Measurements from ENCODE around the gene PDZK1IP1. TPM values are rescaled to one million over a fixed set of nuclear protein-coding genes. Genes with fewer than 3 reads are reported as not detected.

PDZK1IP1 gene
- polyA plus RNA-seq, 1 donor from 2014 or later = not detected

DNA sequence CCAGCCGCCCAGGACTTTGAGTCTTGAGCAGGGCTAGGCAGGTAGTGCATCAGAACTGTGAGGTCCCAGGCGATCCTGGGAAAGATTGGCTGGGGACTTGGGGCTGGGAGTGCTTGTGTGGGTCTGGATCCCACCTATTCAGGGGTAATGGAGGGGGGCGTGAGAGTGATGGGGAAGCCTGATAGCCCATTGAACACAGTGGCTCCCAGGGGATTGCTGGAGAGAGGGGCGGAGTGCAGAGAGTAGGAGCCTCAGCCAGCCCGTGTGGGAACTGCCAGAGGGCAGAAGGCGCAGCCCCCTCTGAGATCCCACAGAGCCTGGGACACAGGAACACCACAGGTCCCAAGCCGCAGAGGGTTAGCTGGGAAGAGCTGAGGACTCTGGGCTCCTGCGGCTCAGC lies 19.3 kb upstream of the PDZK1IP1 start:
- no peaks in the 10 kb centered on the region for H3F3A ChIP-seq (ENCODE audit: insufficient read depth, low read length, poor library complexity, severe bottlenecking)
- no peak overlapping the region for H2AFZ ChIP-seq (ENCODE audit: low read depth, low read length)
- H3K4me2 ChIP-seq (ENCODE audit: low read length) = no peak overlapping the region
- H3K4me3 ChIP-seq (ENCODE audit: low read length) = no peak overlapping the region
- no peak overlapping the region for H3K27ac ChIP-seq (ENCODE audit: low read length)
- H3K79me2 ChIP-seq (replicated peaks; ENCODE audit: insufficient read depth, low read length) = no peaks in the 10 kb centered on the region
- H3K9me3 ChIP-seq (ENCODE audit: low read length) = no peaks in the 10 kb centered on the region
- no peak overlapping the region for H3K9ac ChIP-seq (ENCODE audit: low read length)
- no peaks in the 10 kb centered on the region for H4K20me1 ChIP-seq (ENCODE audit: insufficient read depth)
- TF ChIP-seq EP300 (conservative IDR thresholded peaks at IDR 0.05; ENCODE audit: poor library complexity, severe bottlenecking) = no peak
- TF ChIP-seq RAD21 (conservative IDR thresholded peaks at IDR 0.05) = no peak
- TF ChIP-seq EZH2 (IDR thresholded peaks at IDR 0.05; ENCODE audit: borderline replicate concordance, insufficient read depth, low read length, poor library complexity, severe bottlenecking) = no peak
- no peak for TF ChIP-seq MXI1 (conservative IDR thresholded peaks at IDR 0.05; ENCODE audit: poor library complexity, severe bottlenecking)
- TF ChIP-seq, protein P1, sequence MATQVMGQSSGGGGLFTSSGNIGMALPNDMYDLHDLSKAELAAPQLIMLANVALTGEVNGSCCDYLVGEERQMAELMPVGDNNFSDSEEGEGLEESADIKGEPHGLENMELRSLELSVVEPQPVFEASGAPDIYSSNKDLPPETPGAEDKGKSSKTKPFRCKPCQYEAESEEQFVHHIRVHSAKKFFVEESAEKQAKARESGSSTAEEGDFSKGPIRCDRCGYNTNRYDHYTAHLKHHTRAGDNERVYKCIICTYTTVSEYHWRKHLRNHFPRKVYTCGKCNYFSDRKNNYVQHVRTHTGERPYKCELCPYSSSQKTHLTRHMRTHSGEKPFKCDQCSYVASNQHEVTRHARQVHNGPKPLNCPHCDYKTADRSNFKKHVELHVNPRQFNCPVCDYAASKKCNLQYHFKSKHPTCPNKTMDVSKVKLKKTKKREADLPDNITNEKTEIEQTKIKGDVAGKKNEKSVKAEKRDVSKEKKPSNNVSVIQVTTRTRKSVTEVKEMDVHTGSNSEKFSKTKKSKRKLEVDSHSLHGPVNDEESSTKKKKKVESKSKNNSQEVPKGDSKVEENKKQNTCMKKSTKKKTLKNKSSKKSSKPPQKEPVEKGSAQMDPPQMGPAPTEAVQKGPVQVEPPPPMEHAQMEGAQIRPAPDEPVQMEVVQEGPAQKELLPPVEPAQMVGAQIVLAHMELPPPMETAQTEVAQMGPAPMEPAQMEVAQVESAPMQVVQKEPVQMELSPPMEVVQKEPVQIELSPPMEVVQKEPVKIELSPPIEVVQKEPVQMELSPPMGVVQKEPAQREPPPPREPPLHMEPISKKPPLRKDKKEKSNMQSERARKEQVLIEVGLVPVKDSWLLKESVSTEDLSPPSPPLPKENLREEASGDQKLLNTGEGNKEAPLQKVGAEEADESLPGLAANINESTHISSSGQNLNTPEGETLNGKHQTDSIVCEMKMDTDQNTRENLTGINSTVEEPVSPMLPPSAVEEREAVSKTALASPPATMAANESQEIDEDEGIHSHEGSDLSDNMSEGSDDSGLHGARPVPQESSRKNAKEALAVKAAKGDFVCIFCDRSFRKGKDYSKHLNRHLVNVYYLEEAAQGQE (IDR thresholded peaks at IDR 0.05; ENCODE audit: borderline replicate concordance) = no peak
- TF ChIP-seq TAF1 (IDR thresholded peaks at IDR 0.05; ENCODE audit: low read depth) = no peak
- TF ChIP-seq POLR2AphosphoS5 (IDR thresholded peaks at IDR 0.05) = no peak
- no peak for TF ChIP-seq SMC3 (conservative IDR thresholded peaks at IDR 0.05; ENCODE audit: poor library complexity)
- TF ChIP-seq, protein P2, sequence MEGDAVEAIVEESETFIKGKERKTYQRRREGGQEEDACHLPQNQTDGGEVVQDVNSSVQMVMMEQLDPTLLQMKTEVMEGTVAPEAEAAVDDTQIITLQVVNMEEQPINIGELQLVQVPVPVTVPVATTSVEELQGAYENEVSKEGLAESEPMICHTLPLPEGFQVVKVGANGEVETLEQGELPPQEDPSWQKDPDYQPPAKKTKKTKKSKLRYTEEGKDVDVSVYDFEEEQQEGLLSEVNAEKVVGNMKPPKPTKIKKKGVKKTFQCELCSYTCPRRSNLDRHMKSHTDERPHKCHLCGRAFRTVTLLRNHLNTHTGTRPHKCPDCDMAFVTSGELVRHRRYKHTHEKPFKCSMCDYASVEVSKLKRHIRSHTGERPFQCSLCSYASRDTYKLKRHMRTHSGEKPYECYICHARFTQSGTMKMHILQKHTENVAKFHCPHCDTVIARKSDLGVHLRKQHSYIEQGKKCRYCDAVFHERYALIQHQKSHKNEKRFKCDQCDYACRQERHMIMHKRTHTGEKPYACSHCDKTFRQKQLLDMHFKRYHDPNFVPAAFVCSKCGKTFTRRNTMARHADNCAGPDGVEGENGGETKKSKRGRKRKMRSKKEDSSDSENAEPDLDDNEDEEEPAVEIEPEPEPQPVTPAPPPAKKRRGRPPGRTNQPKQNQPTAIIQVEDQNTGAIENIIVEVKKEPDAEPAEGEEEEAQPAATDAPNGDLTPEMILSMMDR (IDR thresholded peaks at IDR 0.05; ENCODE audit: poor library complexity, severe bottlenecking) = no peak
- H3K9me2 ChIP-seq (ENCODE audit: insufficient read depth, low read length) = no peaks in the 10 kb centered on the region
- no peaks in the 10 kb centered on the region for H3K36me3 ChIP-seq (ENCODE audit: insufficient read depth, low read length)
- no peaks in the 10 kb centered on the region for H3K27me3 ChIP-seq (ENCODE audit: insufficient read depth, low read depth, low read length)

DNA sequence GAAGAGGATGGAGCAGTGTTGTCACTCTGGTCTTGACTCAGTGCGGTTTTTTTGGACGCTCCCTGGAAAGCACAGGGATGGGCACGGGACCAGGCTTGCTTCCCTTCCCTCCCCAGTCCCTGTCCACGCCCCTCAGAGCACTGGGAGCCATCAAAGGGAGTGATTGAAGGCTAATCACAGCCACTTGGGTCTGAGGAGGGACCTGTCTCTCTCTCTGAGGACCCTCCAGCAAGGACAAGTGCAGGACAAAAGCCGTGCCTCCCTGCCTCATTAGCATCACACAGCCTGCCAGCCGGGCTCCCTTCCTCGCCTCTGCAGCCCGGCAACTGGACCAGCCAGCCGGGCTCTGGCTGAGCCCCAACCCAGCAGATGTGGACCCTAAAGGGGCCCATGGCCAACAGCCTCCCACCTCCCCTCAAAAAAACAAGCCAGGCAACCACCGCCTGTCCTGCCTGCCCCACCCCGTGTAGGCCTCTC lies 18.6 kb upstream of the PDZK1IP1 start:
- no peaks in the 10 kb centered on the region for H3K9me2 ChIP-seq (ENCODE audit: insufficient read depth, low read length)
- H3K9ac ChIP-seq (ENCODE audit: low read length) = no peak overlapping the region
- H3K27ac ChIP-seq (ENCODE audit: low read length) = no peak overlapping the region
- H3K36me3 ChIP-seq (ENCODE audit: insufficient read depth, low read length) = no peaks in the 10 kb centered on the region
- H3K9me3 ChIP-seq (ENCODE audit: low read length) = no peaks in the 10 kb centered on the region
- H3F3A ChIP-seq (ENCODE audit: insufficient read depth, low read length, poor library complexity, severe bottlenecking) = no peaks in the 10 kb centered on the region
- H3K79me2 ChIP-seq (replicated peaks; ENCODE audit: insufficient read depth, low read length) = no peaks in the 10 kb centered on the region
- no peak overlapping the region for H3K4me2 ChIP-seq (ENCODE audit: low read length)
- no peaks in the 10 kb centered on the region for H3K27me3 ChIP-seq (ENCODE audit: insufficient read depth, low read depth, low read length)
- no peaks in the 10 kb centered on the region for H4K20me1 ChIP-seq (ENCODE audit: insufficient read depth)
- H2AFZ ChIP-seq (ENCODE audit: low read depth, low read length) = no peak overlapping the region
- no peak overlapping the region for H3K4me3 ChIP-seq (ENCODE audit: low read length)
- TF ChIP-seq POLR2AphosphoS5 (IDR thresholded peaks at IDR 0.05) (no peak), EZH2 (IDR thresholded peaks at IDR 0.05; ENCODE audit: borderline replicate concordance, insufficient read depth, low read length, poor library complexity, severe bottlenecking) (no peak), MXI1 (conservative IDR thresholded peaks at IDR 0.05; ENCODE audit: poor library complexity, severe bottlenecking) (no peak), TAF1 (IDR thresholded peaks at IDR 0.05; ENCODE audit: low read depth) (no peak), RAD21 (conservative IDR thresholded peaks at IDR 0.05) (no peak), SMC3 (conservative IDR thresholded peaks at IDR 0.05; ENCODE audit: poor library complexity) (no peak), EP300 (conservative IDR thresholded peaks at IDR 0.05; ENCODE audit: poor library complexity, severe bottlenecking) (no peak)
- TF ChIP-seq, protein P1 (IDR thresholded peaks at IDR 0.05; ENCODE audit: borderline replicate concordance) = no peak
- TF ChIP-seq, protein P2 (IDR thresholded peaks at IDR 0.05; ENCODE audit: poor library complexity, severe bottlenecking) = no peak

Measured in neural cell (in vitro differentiated cells).